ENCODE data around the gene NLRP12.

DNA sequence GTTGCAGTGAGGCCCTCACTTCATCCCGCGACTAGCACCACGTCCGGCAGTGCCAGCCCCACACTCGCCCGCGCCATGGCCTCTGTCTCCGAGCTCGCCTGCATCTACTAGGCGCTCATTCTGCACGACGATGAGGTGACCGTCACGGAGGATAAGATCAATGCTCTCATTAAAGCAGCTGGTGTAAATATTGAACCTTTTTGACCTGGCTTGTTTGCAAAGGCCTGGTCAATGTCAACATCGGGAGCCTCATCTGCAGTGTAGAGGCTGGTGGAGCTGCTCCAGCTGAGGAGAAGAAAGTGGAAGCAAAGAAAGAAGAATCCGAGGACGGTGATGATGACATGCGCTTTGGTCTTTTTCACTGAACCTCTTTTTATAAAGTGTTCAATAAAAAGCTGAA, 48.6 kb downstream of the NLRP12 start:
- TF ChIP-seq, protein P1, sequence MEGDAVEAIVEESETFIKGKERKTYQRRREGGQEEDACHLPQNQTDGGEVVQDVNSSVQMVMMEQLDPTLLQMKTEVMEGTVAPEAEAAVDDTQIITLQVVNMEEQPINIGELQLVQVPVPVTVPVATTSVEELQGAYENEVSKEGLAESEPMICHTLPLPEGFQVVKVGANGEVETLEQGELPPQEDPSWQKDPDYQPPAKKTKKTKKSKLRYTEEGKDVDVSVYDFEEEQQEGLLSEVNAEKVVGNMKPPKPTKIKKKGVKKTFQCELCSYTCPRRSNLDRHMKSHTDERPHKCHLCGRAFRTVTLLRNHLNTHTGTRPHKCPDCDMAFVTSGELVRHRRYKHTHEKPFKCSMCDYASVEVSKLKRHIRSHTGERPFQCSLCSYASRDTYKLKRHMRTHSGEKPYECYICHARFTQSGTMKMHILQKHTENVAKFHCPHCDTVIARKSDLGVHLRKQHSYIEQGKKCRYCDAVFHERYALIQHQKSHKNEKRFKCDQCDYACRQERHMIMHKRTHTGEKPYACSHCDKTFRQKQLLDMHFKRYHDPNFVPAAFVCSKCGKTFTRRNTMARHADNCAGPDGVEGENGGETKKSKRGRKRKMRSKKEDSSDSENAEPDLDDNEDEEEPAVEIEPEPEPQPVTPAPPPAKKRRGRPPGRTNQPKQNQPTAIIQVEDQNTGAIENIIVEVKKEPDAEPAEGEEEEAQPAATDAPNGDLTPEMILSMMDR (conservative IDR thresholded peaks at IDR 0.05 in 1 of 2, IDR thresholded peaks at IDR 0.05 in 1 of 2; ENCODE audit: low read depth in 1 of 2, low read length in 2 of 2), result no peak
- no peak for TF ChIP-seq EZH2 (IDR thresholded peaks at IDR 0.05; ENCODE audit: low read length, missing control alignments)
